Keratinocyte (primary cell): ENCODE results near the gene ATP8A2. TPM values are rescaled to one million over a fixed set of nuclear protein-coding genes. Genes with fewer than 3 reads are reported as not detected.

Experiments
- DNase-seq: peaks from one replicate; pipeline ENCODE4 v3.0.0-alpha.2; 2011; ENCODE audit warnings: low read depth, missing footprints, low spot score
- FAIRE-seq: peaks from 2 replicates; lab custom pipeline; 2011; peaks lifted over from hg19 to GRCh38; lab: Jason Lieb, UNC
- H2AFZ ChIP-seq: 2 replicates; pipeline ENCODE4 v1.6.0; 2012; ENCODE audit warnings: low read length, control low read depth, inconsistent platforms; ENCODE audit not compliant: control insufficient read depth
- H3K27ac ChIP-seq: 2 replicates; pipeline ENCODE4 v1.5.1; 2011; ENCODE audit warnings: low read length; ENCODE audit not compliant: control insufficient read depth, insufficient read depth
- H3K27me3 ChIP-seq: 3 replicates; pipeline ENCODE4 v1.6.0; 2011; ENCODE audit warnings: low read length; ENCODE audit not compliant: control insufficient read depth, insufficient read depth; ENCODE audit errors: extremely low read depth
- H3K36me3 ChIP-seq, 2 experiments: 2 replicates in 1 of 2; 3 replicates in 1 of 2; pipeline ENCODE4 v1.5.1; 2011; ENCODE audit warnings: low read length in 2 of 2, mild to moderate bottlenecking in 1 of 2; ENCODE audit not compliant: control insufficient read depth in 2 of 2, insufficient read depth in 2 of 2; ENCODE audit errors: extremely low read depth in 1 of 2
- H3K4me1 ChIP-seq: 3 replicates; pipeline ENCODE4 v1.5.1; 2011; ENCODE audit warnings: low read length; ENCODE audit not compliant: control insufficient read depth, insufficient read depth; ENCODE audit errors: extremely low read depth
- H3K4me2 ChIP-seq: 3 replicates; pipeline ENCODE4 v1.6.0; 2011; ENCODE audit warnings: low read depth, low read length; ENCODE audit not compliant: control insufficient read depth, insufficient read depth; ENCODE audit errors: extremely low read depth
- H3K4me3 ChIP-seq, 3 experiments: fragments of 200-600 bp in 1 of 3; sonication (generic) in 1 of 3; 2 replicates in 2 of 3; 3 replicates in 1 of 3; pipeline ENCODE4 v1.5.1; 2011 to 2016; ENCODE audit warnings: low read length in 3 of 3, mild to moderate bottlenecking in 3 of 3, control low read depth in 2 of 3, inconsistent platforms in 1 of 3, low read depth in 1 of 3, mixed read lengths in 1 of 3, mixed run types in 1 of 3, moderate library complexity in 1 of 3; ENCODE audit not compliant: control insufficient read depth in 2 of 3, insufficient read depth in 2 of 3; ENCODE audit errors: extremely low read depth in 1 of 3
- H3K79me2 ChIP-seq: 2 replicates; pipeline ENCODE4 v1.6.0; 2012; ENCODE audit warnings: low read length; ENCODE audit not compliant: control insufficient read depth, insufficient read depth
- H3K9ac ChIP-seq: 3 replicates; pipeline ENCODE4 v1.6.0; 2011; ENCODE audit warnings: low read length; ENCODE audit not compliant: control insufficient read depth, insufficient read depth; ENCODE audit errors: extremely low read depth
- H3K9me1 ChIP-seq: 3 replicates; pipeline ENCODE4 v1.6.0; 2011; ENCODE audit warnings: low read length; ENCODE audit not compliant: control insufficient read depth, insufficient read depth; ENCODE audit errors: extremely low read depth
- H3K9me3 ChIP-seq: 2 replicates; pipeline ENCODE4 v1.5.1; 2012; ENCODE audit warnings: low read depth, low read length; ENCODE audit not compliant: control insufficient read depth
- H4K20me1 ChIP-seq: 3 replicates; pipeline ENCODE4 v1.6.0; 2011; ENCODE audit warnings: low read length; ENCODE audit not compliant: control insufficient read depth, insufficient read depth; ENCODE audit errors: extremely low read depth
- CTCF ChIP-seq, 3 experiments: IDR thresholded peaks in 1 of 3; conservative IDR thresholded peaks in 1 of 3; optimal IDR thresholded peaks in 1 of 3; 2 replicates in 2 of 3; 3 replicates in 1 of 3; pipeline versions ENCODE3 to v1.5.1; 2011; ENCODE audit warnings: low read length in 3 of 3, mild to moderate bottlenecking in 3 of 3, moderate library complexity in 2 of 3, control low read depth in 1 of 3, inconsistent platforms in 1 of 3; ENCODE audit not compliant: insufficient read depth in 2 of 3; ENCODE audit errors: extremely low read depth in 1 of 3
- EZH2 ChIP-seq: IDR thresholded peaks from one replicate; pipeline ENCODE4 v1.6.1; 2012; ENCODE audit warnings: inconsistent platforms, mild to moderate bottlenecking, low read length, moderate library complexity
- dilution Hi-C: fragments of 300-500 bp; cut with MboI; formaldehyde crosslinking; loops from one replicate; pipeline ENCODE4 v1.7.0; 2020; ENCODE audit warnings: low sequenced_read_pairs; ENCODE audit not compliant: extremely low pct_ligation_motif_present
- polyA plus RNA-seq, 5 experiments: library from polyadenylated mRNA; depleted of rRNA in 3 of 5; stranded (reverse) in 3 of 5; stranded (forward) in 1 of 5; unstranded in 1 of 5; fragments of >200 nt; gene quantifications; 1 replicate in 1 of 5; 2 replicates in 3 of 5; 3 replicates in 1 of 5; pipeline versions ENCODE4 v1.2.1 to v1.2.3, GENCODE V29; 2011 to 2012; ENCODE audit warnings: missing spikeins in 2 of 5, low read depth in 1 of 5, low replicate concordance in 1 of 5

Gene ATP8A2
- polyA plus RNA-seq, 1 donor (not counting 4 experiments of a cell fraction or from before 2014, with no cell fraction given), result 0.16 TPM

- H3K36me3 ChIP-seq, result no peaks in the 10 kb centered on the region
- H3K79me2 ChIP-seq, result no peaks in the 10 kb centered on the region
- no peak overlapping the region for H3K4me2 ChIP-seq
- no peak for TF ChIP-seq EZH2
- TF ChIP-seq CTCF (optimal IDR thresholded peaks at IDR 0.05 in 1 of 3, IDR thresholded peaks at IDR 0.05 in 1 of 3, conservative IDR thresholded peaks at IDR 0.05 in 1 of 3; ENCODE audit: extremely low read depth in 1 of 3, insufficient read depth in 2 of 3, low read length in 3 of 3), result no peak
- H3K27me3 ChIP-seq, result no peaks in the 10 kb centered on the region
- no peak overlapping the region for H2AFZ ChIP-seq
- no peaks in the 10 kb centered on the region for H3K9me3 ChIP-seq
- DNase-seq (no peak), FAIRE-seq (no peak)
- no peak overlapping the region for H3K9ac ChIP-seq
- dilution Hi-C loops, result no loop called here
- no peak overlapping the region for H3K27ac ChIP-seq
- no peaks in the 10 kb centered on the region for H4K20me1 ChIP-seq
- no peak overlapping the region for H3K4me3 ChIP-seq
- H3K9me1 ChIP-seq, result no peaks in the 10 kb centered on the region
- H3K4me1 ChIP-seq, result no peaks in the 10 kb centered on the region
Observed at GRCh38 chr13:25966086-25966485, 594.3 kb downstream of the ATP8A2 start.

DNA sequence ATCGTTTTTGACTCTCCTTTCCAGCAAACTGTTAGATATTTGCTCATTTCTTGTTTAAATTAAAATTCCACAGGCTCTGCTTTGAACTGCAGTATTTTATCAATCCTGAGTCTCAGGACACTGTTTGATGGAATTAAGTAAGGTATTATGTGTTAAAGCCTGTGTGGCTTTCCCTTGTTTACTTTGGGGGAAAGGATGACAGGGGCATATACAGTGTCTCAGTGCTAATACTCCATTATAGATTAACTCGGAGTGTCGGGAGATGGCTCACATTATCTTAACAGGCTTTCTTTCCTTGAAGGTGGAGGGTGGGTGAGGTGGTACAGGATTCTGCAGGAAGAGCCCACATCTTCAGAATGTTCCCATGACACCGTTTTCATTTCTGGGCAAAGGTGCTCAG lies 595.4 kb downstream of the ATP8A2 start:
- DNase-seq (no peak), FAIRE-seq (no peak)
- Histone ChIP-seq H3K9me1 (no peaks in the 10 kb centered on the region), H3K36me3 (no peaks in the 10 kb centered on the region), H3K27ac (no peak overlapping the region), H4K20me1 (no peaks in the 10 kb centered on the region), H2AFZ (no peak overlapping the region), H3K27me3 (no peaks in the 10 kb centered on the region), H3K79me2 (no peaks in the 10 kb centered on the region), H3K4me2 (no peak overlapping the region), H3K9ac (no peak overlapping the region), H3K4me1 (no peaks in the 10 kb centered on the region), H3K4me3 (no peak overlapping the region), H3K9me3 (no peaks in the 10 kb centered on the region)
- TF ChIP-seq CTCF (optimal IDR thresholded peaks at IDR 0.05 in 1 of 3, IDR thresholded peaks at IDR 0.05 in 1 of 3, conservative IDR thresholded peaks at IDR 0.05 in 1 of 3; ENCODE audit: extremely low read depth in 1 of 3, insufficient read depth in 2 of 3, low read length in 3 of 3), result no peak
- no peak for TF ChIP-seq EZH2
- dilution Hi-C loops, result no loop called here
